GM19099 (cell line): ENCODE measurements around the gene BCR.

Experiments
- POLR2A ChIP-seq: IDR thresholded peaks from 3 replicates; pipeline ENCODE4 v1.6.1; 2011; ENCODE audit warnings: low read depth; ENCODE audit not compliant: insufficient read length; ENCODE audit errors: extremely low read depth

BCR gene

GRCh38 chr22:23243859-23244689, 63.8 kb downstream of the BCR start:
- no peak for TF ChIP-seq POLR2A

GRCh38 chr22:23244690-23245044, 64.4 kb downstream of the BCR start:
- TF ChIP-seq POLR2A = no peak

- TF ChIP-seq POLR2A = no peak
Measured at GRCh38 chr22:23245045-23245798, 64.9 kb downstream of the BCR start.

GRCh38 chr22:23245799-23246136, 65.5 kb downstream of the BCR start:
- TF ChIP-seq POLR2A = no peak

- no peak for TF ChIP-seq POLR2A
Measured at GRCh38 chr22:23246982-23247766, 66.9 kb downstream of the BCR start.

GRCh38 chr22:23248583-23248982, 68.3 kb downstream of the BCR start:
- no peak for TF ChIP-seq POLR2A

GRCh38 chr22:23250056-23250784, 69.9 kb downstream of the BCR start:
- TF ChIP-seq POLR2A = no peak

- no peak for TF ChIP-seq POLR2A
Measured at GRCh38 chr22:23250785-23251363, 70.6 kb downstream of the BCR start.

GRCh38 chr22:23251445-23252093, 71.3 kb downstream of the BCR start:
- TF ChIP-seq POLR2A = no peak

GRCh38 chr22:23253475-23254055, 73.3 kb downstream of the BCR start:
- TF ChIP-seq POLR2A = no peak

- TF ChIP-seq POLR2A = no peak
Measured at GRCh38 chr22:23255506-23256170, 75.3 kb downstream of the BCR start.

- no peak for TF ChIP-seq POLR2A
Measured at GRCh38 chr22:23256171-23256932, 76.0 kb downstream of the BCR start.
